Tibial artery (tissue), 4 donors: ENCODE data around the gene CALN1.
A peak's percentile ranks its signal among the peaks of the same experiment; 100 is the strongest.

Source experiments
- DNase-seq, 2 donors: peaks; one replicate each; pipeline ENCODE4 v3.0.0-alpha.2; 2019
- H3K27ac ChIP-seq, 2 donors: fragments of 200-600 bp; sonication (generic) in 1 of 2; 1 replicate in 1 of 2; 2 replicates in 1 of 2; pipeline ENCODE4 v1.5.1; 2018 to 2019; ENCODE audit warnings: mild to moderate bottlenecking in 1 of 2
- H3K27me3 ChIP-seq, 2 donors: fragments of 200-600 bp; sonication (generic) in 1 of 2; one replicate each; pipeline versions ENCODE4 v1.5.1 to v1.6.0; 2016 to 2019
- H3K36me3 ChIP-seq, 3 donors: fragments of 200-600 bp; sonication (generic) in 2 of 3; one replicate each; pipeline ENCODE4 v1.5.1; 2016 to 2019; ENCODE audit warnings: mild to moderate bottlenecking in 2 of 3
- H3K4me1 ChIP-seq, 4 donors: fragments of 200-600 bp; sonication (generic) in 2 of 4; 1 replicate in 3 of 4; 2 replicates in 1 of 4; pipeline ENCODE4 v1.5.1; 2016 to 2019
- H3K4me3 ChIP-seq, 2 donors: fragments of 200-600 bp; sonication (generic) in 1 of 2; 1 replicate in 1 of 2; 2 replicates in 1 of 2; pipeline ENCODE4 v1.5.1; 2018 to 2019; ENCODE audit warnings: mild to moderate bottlenecking in 2 of 2
- H3K9me3 ChIP-seq, 3 donors: fragments of 200-600 bp; sonication (generic) in 1 of 3; one replicate each; pipeline ENCODE4 v1.5.1; 2016 to 2019
- CTCF ChIP-seq, 2 experiments: fragments of 200-600 bp in 1 of 2; fragments of 450-650 bp in 1 of 2; IDR thresholded peaks; one replicate each; pipeline ENCODE4 v1.5.1; 2017 to 2019; ENCODE audit warnings: antibody characterized with exemption in 2 of 2, mild to moderate bottlenecking in 1 of 2, moderate library complexity in 1 of 2
- intact Hi-C: fragments of 100-400 bp; cut with DNase I; formaldehyde crosslinking; loops from one replicate; pipeline ENCODE4 v1.15.0; 2023; ENCODE audit warnings: low total_unique reads

CALN1 gene

GRCh38 chr7:72190919-72191318 is 221.2 kb downstream of the CALN1 start:
- no peak for TF ChIP-seq CTCF (IDR thresholded peaks at IDR 0.05)
- Histone ChIP-seq H3K27me3 (no peaks in the 10 kb centered on the region), H3K27ac (no peak overlapping the region), H3K9me3 (no peaks in the 10 kb centered on the region), H3K4me1 (no peaks in the 10 kb centered on the region), H3K4me3 (no peak overlapping the region), H3K36me3 (no peaks in the 10 kb centered on the region)
- intact Hi-C loops, result no loop called here
- no peak for DNase-seq

GRCh38 chr7:72190146-72190545 is 222.0 kb downstream of the CALN1 start:
- Histone ChIP-seq H3K4me1 (no peaks in the 10 kb centered on the region), H3K36me3 (no peaks in the 10 kb centered on the region), H3K9me3 (no peaks in the 10 kb centered on the region), H3K27ac (no peak overlapping the region), H3K27me3 (no peaks in the 10 kb centered on the region), H3K4me3 (no peak overlapping the region)
- no peak for TF ChIP-seq CTCF (IDR thresholded peaks at IDR 0.05)
- intact Hi-C loops, result no loop called here
- DNase-seq, result no peak

- no peak overlapping the region for H3K27ac ChIP-seq
- no peaks in the 10 kb centered on the region for H3K27me3 ChIP-seq
- TF ChIP-seq CTCF (IDR thresholded peaks at IDR 0.05), result no peak
- H3K4me1 ChIP-seq, result no peaks in the 10 kb centered on the region
- no peaks in the 10 kb centered on the region for H3K9me3 ChIP-seq
- no peak for DNase-seq
- H3K36me3 ChIP-seq, result no peaks in the 10 kb centered on the region
- intact Hi-C loops, result no loop called here
- H3K4me3 ChIP-seq, result no peak overlapping the region
These were observed 225.0 kb downstream of the CALN1 start for GRCh38 chr7:72187179-72187578.

GRCh38 chr7:72183835-72184234 is 228.3 kb downstream of the CALN1 start:
- intact Hi-C loops, result no loop called here
- Histone ChIP-seq H3K36me3 (no peaks in the 10 kb centered on the region), H3K4me1 (no peaks in the 10 kb centered on the region), H3K27me3 (no peaks in the 10 kb centered on the region), H3K4me3 (no peak overlapping the region), H3K9me3 (peaks cover 0 to 4% (median 0%) of the 10 kb centered on the region in 3 donors), H3K27ac (no peak overlapping the region)
- DNase-seq, result no peak
- TF ChIP-seq CTCF (IDR thresholded peaks at IDR 0.05), result peak in 1 of 2 experiments; percentile 4

GRCh38 chr7:72182036-72182435 is 230.1 kb downstream of the CALN1 start:
- intact Hi-C loops, result no loop called here
- no peak for DNase-seq
- Histone ChIP-seq H3K9me3 (peaks cover 0 to 4% (median 0%) of the 10 kb centered on the region in 3 donors), H3K36me3 (no peaks in the 10 kb centered on the region), H3K27me3 (no peaks in the 10 kb centered on the region), H3K4me3 (no peak overlapping the region), H3K4me1 (no peaks in the 10 kb centered on the region), H3K27ac (no peak overlapping the region)
- no peak for TF ChIP-seq CTCF (IDR thresholded peaks at IDR 0.05)

- TF ChIP-seq CTCF (IDR thresholded peaks at IDR 0.05), result no peak
- no peaks in the 10 kb centered on the region for H3K36me3 ChIP-seq
- intact Hi-C loops, result no loop called here
- no peak for DNase-seq
- no peaks in the 10 kb centered on the region for H3K27me3 ChIP-seq
- H3K4me3 ChIP-seq, result no peak overlapping the region
- H3K9me3 ChIP-seq, result peaks cover 0 to 19% (median 15%) of the 10 kb centered on the region in 3 donors
- H3K4me1 ChIP-seq, result no peaks in the 10 kb centered on the region
- H3K27ac ChIP-seq, result no peak overlapping the region
These were observed 235.3 kb downstream of the CALN1 start for GRCh38 chr7:72176875-72177274.
